Stimulated activated CD8-positive, alpha-beta memory T cell treated with anti-CD3 and anti-CD28 coated beads, Interleukin-12 subunit alpha, Interleukin-12 subunit beta, amount 100 ng/mL, for 24 hours (primary cell): ENCODE measurements around the gene ZNF282.
A peak's percentile ranks its signal among the peaks of the same experiment; 100 is the strongest.
"Not testable (repeated sequence)": the region's sequence is repeated elsewhere in the genome, so short reads cannot be mapped to it uniquely, and the experiment has no call there.

ENCODE experiments used
- DNase-seq: peaks from one replicate; pipeline ENCODE4 v3.0.0-alpha.2; 2020; ENCODE audit errors: extremely low read depth

ZNF282 gene

GRCh38 chr7:149255174-149255573, 59.8 kb downstream of the ZNF282 start:
- no peak for DNase-seq

- DNase-seq: no peak
Observed at GRCh38 chr7:149256568-149256967, 61.2 kb downstream of the ZNF282 start.

- DNase-seq: no peak
Observed at GRCh38 chr7:149257146-149257545, 61.8 kb downstream of the ZNF282 start.

GRCh38 chr7:149261316-149261828, 66.0 kb downstream of the ZNF282 start:
- DNase-seq: no peak

GRCh38 chr7:149261829-149262617, 66.7 kb downstream of the ZNF282 start, which contains the start of gene ZNF783:
TSS of gene ZNF783 (plus strand) at chr7:149262196. CDS start at chr7:149262334, 138 bp downstream.
- peak; percentile 60 for DNase-seq

DNA sequence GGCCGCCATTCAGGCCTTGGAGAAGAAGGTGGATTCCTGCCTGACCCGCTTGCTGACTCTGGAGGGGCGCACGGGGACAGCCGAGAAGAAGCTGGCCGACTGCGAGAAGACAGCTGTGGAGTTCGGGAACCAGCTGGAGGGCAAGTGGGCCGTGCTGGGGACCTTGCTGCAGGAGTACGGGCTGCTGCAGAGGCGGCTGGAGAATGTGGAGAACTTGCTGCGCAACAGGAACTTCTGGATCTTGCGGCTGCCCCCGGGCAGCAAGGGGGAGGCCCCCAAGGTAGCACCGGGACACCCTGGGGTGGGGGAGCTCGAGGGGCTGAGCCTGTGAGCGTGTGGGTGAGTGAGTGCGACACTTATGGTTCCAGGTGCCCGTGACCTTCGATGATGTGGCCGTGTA, 71.1 kb downstream of the ZNF282 start:
- DNase-seq: no peak

GRCh38 chr7:149267733-149268132, 72.4 kb downstream of the ZNF282 start:
- no peak for DNase-seq

GRCh38 chr7:149274424-149274823, 79.1 kb downstream of the ZNF282 start:
- not testable (repeated sequence) for DNase-seq
